Colonic mucosa (tissue), 4 donors: ENCODE measurements around the gene STAP2. TPM values are rescaled to one million over a fixed set of nuclear protein-coding genes. Genes with fewer than 3 reads are reported as not detected.

Experiments used
- DNase-seq: peaks from one replicate; pipeline ENCODE4 v3.0.0-alpha.2; 2020
- H3K27ac ChIP-seq: fragments of 200-600 bp; one replicate; pipeline ENCODE4 v1.8.0; 2021
- H3K27me3 ChIP-seq: fragments of 200-600 bp; one replicate; pipeline ENCODE4 v1.8.0; 2021
- H3K36me3 ChIP-seq: fragments of 200-600 bp; one replicate; pipeline ENCODE4 v1.8.0; 2021
- H3K4me1 ChIP-seq: fragments of 200-600 bp; one replicate; pipeline ENCODE4 v1.8.0; 2021; ENCODE audit warnings: mild to moderate bottlenecking
- H3K4me3 ChIP-seq: fragments of 200-600 bp; one replicate; pipeline ENCODE4 v1.8.0; 2021
- H3K9ac ChIP-seq, 2 donors: one replicate each; pipeline ENCODE4 v1.7.0; 2013; ENCODE audit warnings: control low read depth in 2 of 2, low read depth in 2 of 2, low read length in 2 of 2
- H3K9me3 ChIP-seq: fragments of 200-600 bp; one replicate; pipeline ENCODE4 v1.8.0; 2021
- CTCF ChIP-seq: fragments of 200-600 bp; IDR thresholded peaks from one replicate; pipeline ENCODE4 v1.8.0; 2022; ENCODE audit warnings: antibody characterized with exemption, mild to moderate bottlenecking
- intact Hi-C: fragments of 100-400 bp; cut with DNase I; formaldehyde crosslinking; loops from one replicate; pipeline ENCODE4 v1.14.1; 2022
- total RNA-seq, 2 donors: library from RNA; stranded (reverse); fragmentation: NEBNext Ultra II Directional in 1 of 2; extraction: Animal tissue kit (Norgen Biotek cat#: 25700) in 1 of 2; gene quantifications; one replicate each; pipeline ENCODE4 v1.2.1, GENCODE V29; 2021
- donor health status: healthy.
- donor health status: DM: no; HTN: no; CAD: no.
- donor health status: DM: no; HTN: no; CAD: no.

The STAP2 gene
- 100 to 1,000 TPM; 197 to 218 TPM for total RNA-seq

- peaks cover 11% of the 10 kb centered on the region for H3K4me1 ChIP-seq
- intact Hi-C loops: no loop called here
Observed at GRCh38 chr19:4338441-4339355, at the start of gene STAP2. Gene STAP2 (minus strand): TSS chr19:4338827. CDS start chr19:4338753, 74 bp downstream.

GRCh38 chr19:4386041-4386782, 47.6 kb upstream of the STAP2 start:
- Histone ChIP-seq H3K36me3 (no peaks in the 10 kb centered on the region), H3K4me3 (no peak overlapping the region), H3K27ac (no peak overlapping the region), H3K9me3 (no peaks in the 10 kb centered on the region), H3K9ac (no peak overlapping the region), H3K4me1 (peaks cover 5% of the 10 kb centered on the region), H3K27me3 (no peaks in the 10 kb centered on the region)
- TF ChIP-seq CTCF: no peak
- intact Hi-C loops: no loop called here
- no peak for DNase-seq

More at GRCh38 chr19:4338441-4339355, at the start of gene STAP2:
- DNase-seq: peak; percentile 91
- H3K4me3 ChIP-seq: peak within 1 kb of the TSS; percentile 48
- no peak for TF ChIP-seq CTCF
- H3K9me3 ChIP-seq: no peaks in the 10 kb centered on the region
- no peaks in the 10 kb centered on the region for H3K36me3 ChIP-seq
- no peaks in the 10 kb centered on the region for H3K27me3 ChIP-seq
- H3K27ac ChIP-seq: peak within 1 kb of the TSS; percentile 88
- peak within 1 kb of the TSS; percentile 77 to 98 for H3K9ac ChIP-seq

GRCh38 chr19:4385291-4386040, 46.8 kb upstream of the STAP2 start:
- H3K9ac ChIP-seq: no peak overlapping the region
- H3K4me1 ChIP-seq: peaks cover 5% of the 10 kb centered on the region
- H3K36me3 ChIP-seq: no peaks in the 10 kb centered on the region
- intact Hi-C loops: no loop called here
- H3K9me3 ChIP-seq: no peaks in the 10 kb centered on the region
- H3K27ac ChIP-seq: no peak overlapping the region
- H3K27me3 ChIP-seq: no peaks in the 10 kb centered on the region
- TF ChIP-seq CTCF: no peak
- H3K4me3 ChIP-seq: no peak overlapping the region
- DNase-seq: no peak

- Histone ChIP-seq H3K27ac (peak overlapping the region; percentile 35), H3K9ac (peak overlapping the region in 1 of 2 donors; percentile 12), H3K9me3 (no peaks in the 10 kb centered on the region), H3K36me3 (no peaks in the 10 kb centered on the region), H3K27me3 (no peaks in the 10 kb centered on the region), H3K4me1 (peaks cover 25% of the 10 kb centered on the region), H3K4me3 (no peak overlapping the region)
- intact Hi-C loops: no loop called here
- TF ChIP-seq CTCF: no peak
- DNase-seq: no peak
Observed at GRCh38 chr19:4380254-4380727, 41.7 kb upstream of the STAP2 start.
